Measurements from ENCODE around the gene LTBP1. TPM values are rescaled to one million over a fixed set of nuclear protein-coding genes. Genes with fewer than 3 reads are reported as not detected.

The LTBP1 gene
- total RNA-seq, 2 experiments from 2014 or later = 61.1 to 82.6 TPM

GRCh38 chr2:32901313-32901712 lies 45.4 kb upstream of the LTBP1 start:
- no TSS peak for BruUV-seq (replicated peaks)
- ChIA-PET CTCF (ENCODE audit: unreplicated experiment) (no interaction called here), POLR2A (interaction anchor here (1.2 to 1.3 kb wide), 2 partner anchors 8 to 40 kb away, joined by 3 to 4 read pairs; no protein-coding TSS in a partner anchor)
- no peak for DNase-seq (ENCODE audit: low spot score)
- H3K9me3 ChIP-seq (ENCODE audit: low read length) = peaks cover 5% of the 10 kb centered on the region; the same call in 1 of the 2 replicates
- intact Hi-C loops (cut with micrococcal nuclease; ENCODE audit: unreplicated experiment) = no loop called here
- H4K20me1 ChIP-seq (ENCODE audit: insufficient read depth, low read length) = no peaks in the 10 kb centered on the region
- H3K4me3 ChIP-seq (ENCODE audit: low read depth, low read length, poor library complexity, severe bottlenecking) = no peak overlapping the region
- peaks cover 24% of the 10 kb centered on the region for H3K4me1 ChIP-seq (ENCODE audit: insufficient read depth, low read length, poor library complexity, severe bottlenecking)
- H3K9me2 ChIP-seq (ENCODE audit: insufficient read depth, low read length) = no peaks in the 10 kb centered on the region
- H3K27ac ChIP-seq (ENCODE audit: low read depth, low read length, poor library complexity, severe bottlenecking) = no peak overlapping the region
- no peak for TF ChIP-seq EZH2phosphoT487 (IDR thresholded peaks at IDR 0.05; ENCODE audit: borderline replicate concordance, low read depth, low read length)
- no peak overlapping the region for H3K4me2 ChIP-seq (ENCODE audit: low read length)
- no peaks in the 10 kb centered on the region for H3K79me2 ChIP-seq (ENCODE audit: insufficient read depth, low read depth, low read length)
- no peak overlapping the region for H2AFZ ChIP-seq (ENCODE audit: low read length)
- peaks cover 5% of the 10 kb centered on the region for H3K36me3 ChIP-seq (ENCODE audit: insufficient read depth, low read length)

DNA sequence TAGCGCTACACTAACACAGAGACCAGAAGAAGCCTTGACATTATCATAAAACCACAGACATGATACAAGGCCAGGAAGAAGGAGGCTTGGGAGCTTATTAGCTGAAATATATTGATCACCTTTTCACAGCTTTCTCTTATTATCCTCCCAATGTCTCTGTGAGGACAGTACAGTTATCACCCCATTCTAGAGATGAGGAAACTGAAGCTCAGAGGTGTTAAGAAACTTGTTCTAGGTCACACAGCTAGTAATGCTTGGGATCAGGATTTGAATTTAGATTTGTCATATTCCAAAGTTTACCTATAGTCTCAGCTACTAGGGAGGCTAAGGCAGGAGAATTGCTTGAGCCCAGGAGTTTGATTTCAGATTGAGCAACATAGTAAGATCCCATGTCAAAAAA lies 44.6 kb upstream of the LTBP1 start:
- ChIA-PET POLR2A (interaction anchor here (0.6 to 1.2 kb wide), 4 partner anchors 13 to 43 kb away, joined by 3 to 6 read pairs (median 3); no protein-coding TSS in a partner anchor), CTCF (ENCODE audit: unreplicated experiment) (no interaction called here)
- no peak overlapping the region for H3K27ac ChIP-seq (ENCODE audit: low read depth, low read length, poor library complexity, severe bottlenecking)

DNA sequence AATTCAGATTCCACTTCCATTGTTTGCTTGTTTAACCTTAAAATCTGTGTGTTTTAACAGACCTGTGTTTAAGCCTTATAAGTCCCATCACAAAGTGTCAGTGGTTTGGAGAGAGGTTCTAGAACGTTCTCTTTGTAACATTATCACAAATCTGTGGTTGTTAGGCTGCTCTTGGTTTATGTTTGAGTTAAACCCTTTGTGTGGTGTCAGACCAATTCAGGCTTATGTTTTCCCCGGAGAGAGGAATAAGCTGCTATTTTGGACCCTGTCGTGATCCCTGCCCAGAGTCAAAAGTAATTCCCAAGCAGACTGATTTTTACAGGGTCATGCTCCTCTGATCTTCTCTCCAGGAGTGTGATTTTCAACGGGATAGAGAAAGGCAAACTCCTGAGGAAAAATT lies 43.8 kb upstream of the LTBP1 start:
- peak overlapping the region; percentile 40; the same call in 1 of the 2 replicates for H2AFZ ChIP-seq (ENCODE audit: low read length)
- no peaks in the 10 kb centered on the region for H3K79me2 ChIP-seq (ENCODE audit: insufficient read depth, low read depth, low read length)
- TF ChIP-seq, protein P1, sequence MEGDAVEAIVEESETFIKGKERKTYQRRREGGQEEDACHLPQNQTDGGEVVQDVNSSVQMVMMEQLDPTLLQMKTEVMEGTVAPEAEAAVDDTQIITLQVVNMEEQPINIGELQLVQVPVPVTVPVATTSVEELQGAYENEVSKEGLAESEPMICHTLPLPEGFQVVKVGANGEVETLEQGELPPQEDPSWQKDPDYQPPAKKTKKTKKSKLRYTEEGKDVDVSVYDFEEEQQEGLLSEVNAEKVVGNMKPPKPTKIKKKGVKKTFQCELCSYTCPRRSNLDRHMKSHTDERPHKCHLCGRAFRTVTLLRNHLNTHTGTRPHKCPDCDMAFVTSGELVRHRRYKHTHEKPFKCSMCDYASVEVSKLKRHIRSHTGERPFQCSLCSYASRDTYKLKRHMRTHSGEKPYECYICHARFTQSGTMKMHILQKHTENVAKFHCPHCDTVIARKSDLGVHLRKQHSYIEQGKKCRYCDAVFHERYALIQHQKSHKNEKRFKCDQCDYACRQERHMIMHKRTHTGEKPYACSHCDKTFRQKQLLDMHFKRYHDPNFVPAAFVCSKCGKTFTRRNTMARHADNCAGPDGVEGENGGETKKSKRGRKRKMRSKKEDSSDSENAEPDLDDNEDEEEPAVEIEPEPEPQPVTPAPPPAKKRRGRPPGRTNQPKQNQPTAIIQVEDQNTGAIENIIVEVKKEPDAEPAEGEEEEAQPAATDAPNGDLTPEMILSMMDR (conservative IDR thresholded peaks at IDR 0.05; ENCODE audit: low read length) = no peak
- TF ChIP-seq EZH2phosphoT487 (IDR thresholded peaks at IDR 0.05; ENCODE audit: borderline replicate concordance, low read depth, low read length) = no peak
- H3K9me2 ChIP-seq (ENCODE audit: insufficient read depth, low read length) = no peaks in the 10 kb centered on the region
- H3K27ac ChIP-seq (ENCODE audit: low read depth, low read length, poor library complexity, severe bottlenecking) = no peak overlapping the region
- peaks cover 15% of the 10 kb centered on the region; the same call in 1 of the 2 replicates for H3K9me3 ChIP-seq (ENCODE audit: low read length)
- BruUV-seq (replicated peaks) = no TSS peak
- H3K4me2 ChIP-seq (ENCODE audit: low read length) = no peak overlapping the region
- H4K20me1 ChIP-seq (ENCODE audit: insufficient read depth, low read length) = no peaks in the 10 kb centered on the region
- H3K4me1 ChIP-seq (ENCODE audit: insufficient read depth, low read length, poor library complexity, severe bottlenecking) = peaks cover 39% of the 10 kb centered on the region
- CTCF ChIA-PET (ENCODE audit: unreplicated experiment) = no interaction called here
- H3K4me3 ChIP-seq (ENCODE audit: low read depth, low read length, poor library complexity, severe bottlenecking) = no peak overlapping the region
- peaks cover 8% of the 10 kb centered on the region for H3K36me3 ChIP-seq (ENCODE audit: insufficient read depth, low read length)
- POLR2A ChIA-PET = interaction anchor here (0.6 kb wide), 1 partner anchor 14 kb away, joined by 3 read pairs; no protein-coding TSS in a partner anchor
- DNase-seq (ENCODE audit: low spot score) = no peak
- intact Hi-C loops (cut with micrococcal nuclease; ENCODE audit: unreplicated experiment) = no loop called here

More for the DNA sequence above, 44.6 kb upstream of the LTBP1 start:
- no peak overlapping the region for H3K4me3 ChIP-seq (ENCODE audit: low read depth, low read length, poor library complexity, severe bottlenecking)
- no peak for TF ChIP-seq EZH2phosphoT487 (IDR thresholded peaks at IDR 0.05; ENCODE audit: borderline replicate concordance, low read depth, low read length)
- TF ChIP-seq, protein P1 (conservative IDR thresholded peaks at IDR 0.05; ENCODE audit: low read length) = no peak
- H2AFZ ChIP-seq (ENCODE audit: low read length) = no peak overlapping the region
- H3K9me3 ChIP-seq (ENCODE audit: low read length) = peaks cover 14% of the 10 kb centered on the region; the same call in 1 of the 2 replicates
- no TSS peak for BruUV-seq (replicated peaks)
- no peak for DNase-seq (ENCODE audit: low spot score)
- no peak overlapping the region for H3K4me2 ChIP-seq (ENCODE audit: low read length)
- intact Hi-C loops (cut with micrococcal nuclease; ENCODE audit: unreplicated experiment) = no loop called here
- H4K20me1 ChIP-seq (ENCODE audit: insufficient read depth, low read length) = no peaks in the 10 kb centered on the region
- H3K4me1 ChIP-seq (ENCODE audit: insufficient read depth, low read length, poor library complexity, severe bottlenecking) = peaks cover 32% of the 10 kb centered on the region
- H3K79me2 ChIP-seq (ENCODE audit: insufficient read depth, low read depth, low read length) = no peaks in the 10 kb centered on the region
- peaks cover 8% of the 10 kb centered on the region for H3K36me3 ChIP-seq (ENCODE audit: insufficient read depth, low read length)
- H3K9me2 ChIP-seq (ENCODE audit: insufficient read depth, low read length) = no peaks in the 10 kb centered on the region
